Ovary (tissue), 9 donors: ENCODE data around the gene RABGGTB. TPM values are rescaled to one million over a fixed set of nuclear protein-coding genes. Genes with fewer than 3 reads are reported as not detected.
A peak's percentile ranks its signal among the peaks of the same experiment; 100 is the strongest.
"Not testable (repeated sequence)": the region's sequence is repeated elsewhere in the genome, so short reads cannot be mapped to it uniquely, and the experiment has no call there.

Experiments used
- DNase-seq, 5 donors: peaks; one replicate each; pipeline ENCODE4 v3.0.0-alpha.2; 2019 to 2020
- H3K27ac ChIP-seq, 2 donors: fragments of 200-600 bp; one replicate each; pipeline versions ENCODE4 v1.5.1 to v1.8.0; 2019 to 2022
- H3K27me3 ChIP-seq: fragments of 200-600 bp; one replicate; pipeline ENCODE4 v1.8.0; 2022
- H3K36me3 ChIP-seq: fragments of 200-600 bp; sonication (generic); one replicate; pipeline ENCODE4 v1.5.1; 2019
- H3K4me1 ChIP-seq: one replicate; pipeline ENCODE4 v1.8.1; 2013; ENCODE audit warnings: mild to moderate bottlenecking, moderate library complexity; ENCODE audit not compliant: insufficient read depth
- H3K4me3 ChIP-seq: fragments of 200-600 bp; sonication (generic); one replicate; pipeline ENCODE4 v1.5.1; 2017
- H3K9me3 ChIP-seq, 2 donors: fragments of 200-600 bp in 1 of 2; sonication (generic) in 1 of 2; one replicate each; pipeline versions ENCODE4 v1.5.1 to v1.8.1; 2013 to 2019; ENCODE audit warnings: mild to moderate bottlenecking in 1 of 2, moderate library complexity in 1 of 2
- CTCF ChIP-seq, 3 donors: fragments of 450-650 bp in 2 of 3; fragments of 200-600 bp in 1 of 3; IDR thresholded peaks; one replicate each; pipeline versions ENCODE4 v1.5.1 to v1.8.0; 2016 to 2022; ENCODE audit warnings: antibody characterized with exemption in 3 of 3, mild to moderate bottlenecking in 1 of 3
- EP300 ChIP-seq: sonication (generic); formaldehyde crosslinking; IDR thresholded peaks from one replicate; pipeline ENCODE4 v1.6.1; 2017; ENCODE audit warnings: antibody characterized with exemption
- POLR2A ChIP-seq: fragments of 450-650 bp; IDR thresholded peaks from one replicate; pipeline ENCODE4 v1.6.1; 2017; ENCODE audit warnings: antibody characterized with exemption, mild to moderate bottlenecking, moderate library complexity
- WGBS, 3 donors: extraction: QIAGEN DNeasy Blood & Tissue Kit in 1 of 3; methylation state at CpG; one replicate each; pipeline versions ENCODE4 v1.1.5 to v1.1.7; 2013 to 2017; 5-methylcytosine and 5-hydroxymethylcytosine counted together
- intact Hi-C, 4 donors: fragments of 100-400 bp; cut with DNase I; formaldehyde crosslinking; loops; one replicate each; pipeline versions ENCODE4 v1.11.0 to v1.15.1; 2022 to 2023
- polyA plus RNA-seq, 2 donors: library from polyadenylated mRNA; stranded (reverse); fragments of 200-250 nt in 1 of 2; fragments of 350-450 nt in 1 of 2; fragmentation: Illumina TruSeq in 1 of 2; extraction: RNeasy Lipid Tissue Mini Kit (QIAGEN cat#74804) in 1 of 2; gene quantifications; one replicate each; pipeline ENCODE4 v1.2.3, GENCODE V29; 2013 to 2014
- total RNA-seq, 7 donors: library from RNA; depleted of rRNA in 2 of 7; stranded (reverse); fragments of >200 nt in 2 of 7; fragmentation: NEBNext Ultra II Directional in 3 of 7; extraction: Animal tissue kit (Norgen Biotek cat#: 25700) in 3 of 7; gene quantifications; one replicate each; pipeline versions ENCODE4 v1.1.0 to v1.2.4, GENCODE V29; 2016 to 2023
- donor health status: DM: no; HTN: no; CAD: no; lungs with moderate emphysema.
- donor health status: DM: no; HTN: no; CAD: no.
- donor health status: Bipolar disorder and iron deficiency.
- donor health status: DM: yes; HTN: yes; CAD: no.
- donor health status: DM: no; HTN: no; CAD: no.
- donor health status: DM: yes; HTN: yes; CAD: no.

Gene RABGGTB
- total and polyA plus RNA-seq, 9 donors = 41.6 to 77.8 (median 55.4) TPM

- no peak overlapping the region for H3K27ac ChIP-seq
- H3K4me1 ChIP-seq = no peaks in the 10 kb centered on the region
- 71 to 86% (median 83%) methylated on average over 3 of the region's 3 CpGs for WGBS, 3 donors
- intact Hi-C loops = no loop called here
- H3K4me3 ChIP-seq = no peak overlapping the region
- TF ChIP-seq POLR2A (no peak), CTCF (IDR thresholded peaks at IDR 0.05) (no peak), EP300 (no peak)
- H3K27me3 ChIP-seq = no peaks in the 10 kb centered on the region
- no peak for DNase-seq
- H3K36me3 ChIP-seq = no peaks in the 10 kb centered on the region
- H3K9me3 ChIP-seq = no peaks in the 10 kb centered on the region
Measured at GRCh38 chr1:75771978-75772377, 14.1 kb upstream of the RABGGTB start.

- H3K36me3 ChIP-seq, H3K27ac ChIP-seq, intact Hi-C loops, DNase-seq, H3K4me3 ChIP-seq, H3K9me3 ChIP-seq, H3K27me3 ChIP-seq, H3K4me1 ChIP-seq: not testable (repeated sequence)
- 61 to 85% (median 68%) methylated on average over 4 of the region's 4 CpGs for WGBS, 3 donors
Measured at GRCh38 chr1:75777812-75778211, 8.2 kb upstream of the RABGGTB start.

GRCh38 chr1:75778694-75779093 lies 7.4 kb upstream of the RABGGTB start:
- H3K4me1 ChIP-seq, H3K36me3 ChIP-seq, DNase-seq, H3K4me3 ChIP-seq, H3K9me3 ChIP-seq, H3K27me3 ChIP-seq, intact Hi-C loops, H3K27ac ChIP-seq: not testable (repeated sequence)
- WGBS, 3 donors = 91 to 95% (median 92%) methylated on average over 5 of the region's 5 CpGs

- not testable (repeated sequence) for H3K9me3 ChIP-seq, DNase-seq, H3K4me1 ChIP-seq, H3K36me3 ChIP-seq, H3K4me3 ChIP-seq, H3K27ac ChIP-seq, H3K27me3 ChIP-seq
- intact Hi-C loops = loop anchor here in 1 of 4 donors (10.0 kb wide), 1 partner anchor 55 kb away; the partner anchor contains the start of gene ACADM
- 77 to 87% (median 83%) methylated on average over 4 of the region's 4 CpGs for WGBS, 3 donors
Measured at GRCh38 chr1:75780183-75780582, 5.9 kb upstream of the RABGGTB start.

- intact Hi-C loops = loop anchor here in 1 of 4 donors (10.0 kb wide), 1 partner anchor 59 kb away; the partner anchor contains the start of gene ACADM
Measured at GRCh38 chr1:75783920-75784319, 2.1 kb upstream of the RABGGTB start.

GRCh38 chr1:75785320-75785982 lies 605 bp upstream of the RABGGTB start:
- H3K9me3 ChIP-seq = no peaks in the 10 kb centered on the region
- peak overlapping the region in 1 of 2 donors; percentile 70 for H3K27ac ChIP-seq
- DNase-seq = no peak
- no peaks in the 10 kb centered on the region for H3K36me3 ChIP-seq
- intact Hi-C loops = loop anchor here in 1 of 4 donors (10.0 kb wide), 1 partner anchor 61 kb away; the partner anchor contains the start of gene ACADM
- TF ChIP-seq CTCF (IDR thresholded peaks at IDR 0.05) (no peak), EP300 (no peak), POLR2A (no peak)
- H3K4me3 ChIP-seq = peak overlapping the region; percentile 56
- no peaks in the 10 kb centered on the region for H3K27me3 ChIP-seq
- 10% methylated on average over 9 of the region's 9 CpGs for WGBS, 3 donors
- peaks cover 5% of the 10 kb centered on the region for H3K4me1 ChIP-seq

More at GRCh38 chr1:75783920-75784319, 2.1 kb upstream of the RABGGTB start:
- H3K4me1 ChIP-seq, H3K4me3 ChIP-seq, H3K9me3 ChIP-seq, H3K27me3 ChIP-seq, DNase-seq, H3K27ac ChIP-seq, H3K36me3 ChIP-seq: not testable (repeated sequence)
- WGBS, 3 donors = 90 to 95% (median 93%) methylated on average over 4 of the region's 4 CpGs
